Bronchial epithelial cell (primary cell): ENCODE results near the gene HAUS8. TPM values are rescaled to one million over a fixed set of nuclear protein-coding genes. Genes with fewer than 3 reads are reported as not detected.

Experiments used
- DNase-seq: peaks from one replicate; pipeline ENCODE4 v3.0.0-alpha.2; 2010; ENCODE audit warnings: low read depth
- FAIRE-seq: peaks from 2 replicates; lab custom pipeline; 2011; peaks lifted over from hg19 to GRCh38; lab: Jason Lieb, UNC
- H3K27me3 ChIP-seq: 2 replicates; pipeline ENCODE4 v1.5.1; 2011; ENCODE audit warnings: low read length; ENCODE audit not compliant: control insufficient read depth, insufficient read depth
- H3K36me3 ChIP-seq: 2 replicates; pipeline ENCODE4 v1.5.1; 2011; ENCODE audit warnings: low read length; ENCODE audit not compliant: control insufficient read depth, insufficient read depth
- H3K4me3 ChIP-seq: 2 replicates; pipeline ENCODE4 v1.5.1; 2011; ENCODE audit warnings: mild to moderate bottlenecking, low read depth, low read length, control low read depth
- total RNA-seq: library from RNA; depleted of rRNA; stranded (reverse); fragments of >200 nt; gene quantifications from 2 replicates; pipeline ENCODE4 v1.2.1, GENCODE V29; 2014
- TF ChIP-seq, protein P1 (sequence below): IDR thresholded peaks from 2 replicates; pipeline ENCODE4 v1.5.1; 2011; ENCODE audit warnings: mild to moderate bottlenecking, moderate library complexity, low read length, control low read depth, inconsistent platforms; ENCODE audit not compliant: insufficient read depth, severe bottlenecking

HAUS8 gene
- total RNA-seq, 1 donor from 2014 or later, result 1.3 TPM

DNA sequence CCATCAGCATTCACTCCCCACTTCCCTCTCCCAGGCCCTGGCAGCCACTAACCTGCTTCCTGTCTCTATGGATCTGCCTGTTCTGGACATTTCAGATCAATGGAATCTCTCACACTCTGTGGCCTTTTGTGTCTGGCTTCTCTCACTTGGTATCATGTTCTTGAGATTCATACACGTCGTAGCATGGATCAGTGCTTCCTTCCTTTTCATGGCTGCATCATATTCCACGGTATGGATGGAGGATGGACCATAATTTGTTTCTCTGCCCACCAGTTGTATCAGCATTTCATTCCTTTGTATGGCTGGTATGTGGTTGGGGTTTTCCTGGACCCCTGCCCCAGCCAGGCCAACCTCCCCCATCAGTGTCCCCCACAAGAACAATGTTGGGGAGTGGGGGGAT lies 36.5 kb upstream of the HAUS8 start:
- H3K27me3 ChIP-seq, result no peaks in the 10 kb centered on the region
- H3K4me3 ChIP-seq, result no peak overlapping the region
- DNase-seq (no peak), FAIRE-seq (no peak)
- TF ChIP-seq, protein P1, sequence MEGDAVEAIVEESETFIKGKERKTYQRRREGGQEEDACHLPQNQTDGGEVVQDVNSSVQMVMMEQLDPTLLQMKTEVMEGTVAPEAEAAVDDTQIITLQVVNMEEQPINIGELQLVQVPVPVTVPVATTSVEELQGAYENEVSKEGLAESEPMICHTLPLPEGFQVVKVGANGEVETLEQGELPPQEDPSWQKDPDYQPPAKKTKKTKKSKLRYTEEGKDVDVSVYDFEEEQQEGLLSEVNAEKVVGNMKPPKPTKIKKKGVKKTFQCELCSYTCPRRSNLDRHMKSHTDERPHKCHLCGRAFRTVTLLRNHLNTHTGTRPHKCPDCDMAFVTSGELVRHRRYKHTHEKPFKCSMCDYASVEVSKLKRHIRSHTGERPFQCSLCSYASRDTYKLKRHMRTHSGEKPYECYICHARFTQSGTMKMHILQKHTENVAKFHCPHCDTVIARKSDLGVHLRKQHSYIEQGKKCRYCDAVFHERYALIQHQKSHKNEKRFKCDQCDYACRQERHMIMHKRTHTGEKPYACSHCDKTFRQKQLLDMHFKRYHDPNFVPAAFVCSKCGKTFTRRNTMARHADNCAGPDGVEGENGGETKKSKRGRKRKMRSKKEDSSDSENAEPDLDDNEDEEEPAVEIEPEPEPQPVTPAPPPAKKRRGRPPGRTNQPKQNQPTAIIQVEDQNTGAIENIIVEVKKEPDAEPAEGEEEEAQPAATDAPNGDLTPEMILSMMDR, result no peak
- peaks cover 10% of the 10 kb centered on the region for H3K36me3 ChIP-seq

DNA sequence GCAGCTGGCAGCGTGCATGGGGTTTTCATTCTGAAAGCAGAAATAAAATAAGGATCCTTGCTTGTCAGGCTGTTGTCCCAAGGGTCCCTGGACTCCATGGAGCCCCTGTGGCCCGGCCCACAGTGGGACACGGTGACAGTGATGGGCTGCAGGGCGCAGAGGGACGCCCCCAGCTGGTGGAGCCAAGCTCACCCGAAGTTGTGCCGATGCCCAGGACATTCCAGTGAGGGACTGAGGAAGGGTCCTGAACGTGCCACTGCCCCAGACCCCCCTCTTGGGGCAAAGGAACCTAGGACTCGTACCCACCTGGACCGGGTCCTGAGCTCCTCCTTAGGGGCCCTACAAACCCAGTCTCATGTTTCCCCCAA lies 35.3 kb upstream of the HAUS8 start:
- Histone ChIP-seq H3K36me3 (peaks cover 9% of the 10 kb centered on the region), H3K4me3 (no peak overlapping the region), H3K27me3 (no peaks in the 10 kb centered on the region)
- FAIRE-seq, result no peak
- TF ChIP-seq, protein P1, result no peak
- DNase-seq, result no peak

DNA sequence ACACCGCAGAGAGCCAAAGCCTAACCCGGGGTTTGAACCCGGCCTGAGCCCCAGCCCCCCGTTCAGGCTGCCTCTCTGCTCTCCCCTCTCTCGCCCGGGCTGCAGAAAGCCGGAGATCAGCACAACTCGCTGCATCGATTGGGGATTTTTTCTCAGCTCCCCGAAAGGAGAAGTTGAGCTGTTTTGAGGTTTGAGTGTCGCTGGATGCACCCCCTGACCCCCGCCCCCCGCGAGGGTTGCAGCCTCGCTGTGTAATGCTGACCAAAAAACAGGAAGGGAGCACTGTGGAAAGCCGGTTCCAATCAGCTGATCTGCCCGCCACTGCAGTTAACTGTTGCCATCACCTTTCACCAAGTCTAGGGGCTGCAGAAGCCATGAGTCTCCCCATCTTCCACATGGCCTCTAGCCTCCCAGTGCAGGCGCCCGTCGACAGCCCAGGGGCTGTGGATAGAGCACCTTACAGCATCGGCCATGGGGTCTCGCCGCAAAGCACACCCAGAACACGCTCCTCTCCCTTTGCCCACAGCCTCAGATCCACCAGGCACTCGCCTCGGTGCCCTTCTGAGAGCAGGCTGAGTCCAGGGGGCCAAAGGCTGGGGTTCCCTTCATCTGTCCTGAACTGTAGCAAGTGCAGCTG lies 34.8 kb upstream of the HAUS8 start:
- H3K36me3 ChIP-seq, result peaks cover 9% of the 10 kb centered on the region
- H3K27me3 ChIP-seq, result no peaks in the 10 kb centered on the region
- no peak overlapping the region for H3K4me3 ChIP-seq
- no peak for FAIRE-seq
- TF ChIP-seq, protein P1, result no peak
- DNase-seq, result no peak

DNA sequence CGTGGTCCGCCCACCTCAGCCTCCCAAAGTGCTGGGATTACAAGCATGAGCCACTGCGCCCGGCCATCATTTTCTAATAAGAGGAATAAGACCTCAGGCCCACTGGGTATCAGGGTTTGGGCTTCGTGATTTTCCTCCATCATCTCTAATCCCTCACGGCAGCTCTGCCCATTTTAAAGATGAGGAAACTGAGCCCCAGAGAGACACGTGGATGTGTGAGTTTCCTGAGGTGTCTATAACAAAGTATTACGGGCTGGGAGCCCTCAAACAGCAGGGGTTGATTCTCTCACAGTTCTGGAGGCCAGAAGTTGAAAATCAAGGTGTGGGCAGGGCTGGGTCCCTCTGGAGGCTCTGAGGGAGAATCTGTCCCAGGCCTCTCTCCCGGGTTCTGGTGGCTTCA lies 34.0 kb upstream of the HAUS8 start:
- no peak for FAIRE-seq
- TF ChIP-seq, protein P1, result no peak
- H3K4me3 ChIP-seq, result no peak overlapping the region
- no peaks in the 10 kb centered on the region for H3K27me3 ChIP-seq
- peaks cover 9% of the 10 kb centered on the region for H3K36me3 ChIP-seq
- no peak for DNase-seq

DNA sequence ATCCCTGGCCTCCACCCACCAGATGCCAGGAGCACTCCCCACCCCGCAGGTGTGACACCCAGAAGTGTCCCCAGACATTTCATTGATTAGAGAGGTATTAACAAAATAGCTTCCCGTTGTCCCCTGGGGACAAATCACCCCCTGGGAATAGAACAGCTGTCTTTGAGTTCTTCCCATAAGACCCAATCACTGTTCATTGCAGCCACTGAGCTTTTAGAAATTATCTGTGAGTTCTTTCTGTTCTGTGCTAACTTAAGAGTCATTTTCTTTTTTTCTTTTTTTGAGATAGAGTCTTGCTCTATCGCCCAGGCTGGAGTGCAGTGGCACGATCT lies 33.2 kb upstream of the HAUS8 start:
- FAIRE-seq (no peak), DNase-seq (no peak)
- Histone ChIP-seq H3K27me3 (no peaks in the 10 kb centered on the region), H3K36me3 (peaks cover 10% of the 10 kb centered on the region), H3K4me3 (no peak overlapping the region)
- TF ChIP-seq, protein P1, result no peak
